Tibial artery (tissue), 4 donors: ENCODE results near the gene SRGAP3.

Experiments
- DNase-seq, 2 donors: peaks; one replicate each; pipeline ENCODE4 v3.0.0-alpha.2; 2019
- H3K27ac ChIP-seq, 2 donors: fragments of 200-600 bp; sonication (generic) in 1 of 2; 1 replicate in 1 of 2; 2 replicates in 1 of 2; pipeline ENCODE4 v1.5.1; 2018 to 2019; ENCODE audit warnings: mild to moderate bottlenecking in 1 of 2
- H3K27me3 ChIP-seq, 2 donors: fragments of 200-600 bp; sonication (generic) in 1 of 2; one replicate each; pipeline versions ENCODE4 v1.5.1 to v1.6.0; 2016 to 2019
- H3K36me3 ChIP-seq, 3 donors: fragments of 200-600 bp; sonication (generic) in 2 of 3; one replicate each; pipeline ENCODE4 v1.5.1; 2016 to 2019; ENCODE audit warnings: mild to moderate bottlenecking in 2 of 3
- H3K4me1 ChIP-seq, 4 donors: fragments of 200-600 bp; sonication (generic) in 2 of 4; 1 replicate in 3 of 4; 2 replicates in 1 of 4; pipeline ENCODE4 v1.5.1; 2016 to 2019
- H3K4me3 ChIP-seq, 2 donors: fragments of 200-600 bp; sonication (generic) in 1 of 2; 1 replicate in 1 of 2; 2 replicates in 1 of 2; pipeline ENCODE4 v1.5.1; 2018 to 2019; ENCODE audit warnings: mild to moderate bottlenecking in 2 of 2
- H3K9me3 ChIP-seq, 3 donors: fragments of 200-600 bp; sonication (generic) in 1 of 3; one replicate each; pipeline ENCODE4 v1.5.1; 2016 to 2019
- CTCF ChIP-seq, 2 experiments: fragments of 200-600 bp in 1 of 2; fragments of 450-650 bp in 1 of 2; IDR thresholded peaks; one replicate each; pipeline ENCODE4 v1.5.1; 2017 to 2019; ENCODE audit warnings: antibody characterized with exemption in 2 of 2, mild to moderate bottlenecking in 1 of 2, moderate library complexity in 1 of 2
- intact Hi-C: fragments of 100-400 bp; cut with DNase I; formaldehyde crosslinking; loops from one replicate; pipeline ENCODE4 v1.15.0; 2023; ENCODE audit warnings: low total_unique reads

SRGAP3 gene

GRCh38 chr3:9101286-9101685 is 148.2 kb downstream of the SRGAP3 start:
- no peaks in the 10 kb centered on the region for H3K36me3 ChIP-seq
- H3K27ac ChIP-seq, result no peak overlapping the region
- TF ChIP-seq CTCF (IDR thresholded peaks at IDR 0.05), result no peak
- H3K4me3 ChIP-seq, result no peak overlapping the region
- no peaks in the 10 kb centered on the region for H3K4me1 ChIP-seq
- DNase-seq, result no peak
- peaks cover 0 to 4% of the 10 kb centered on the region in 2 donors for H3K27me3 ChIP-seq
- no peaks in the 10 kb centered on the region for H3K9me3 ChIP-seq
- intact Hi-C loops, result no loop called here

- DNase-seq, result no peak
- intact Hi-C loops, result no loop called here
- H3K4me1 ChIP-seq, result no peaks in the 10 kb centered on the region
- H3K4me3 ChIP-seq, result no peak overlapping the region
- H3K36me3 ChIP-seq, result no peaks in the 10 kb centered on the region
- no peak for TF ChIP-seq CTCF (IDR thresholded peaks at IDR 0.05)
- H3K27me3 ChIP-seq, result peaks cover 0 to 4% of the 10 kb centered on the region in 2 donors
- H3K27ac ChIP-seq, result no peak overlapping the region
- H3K9me3 ChIP-seq, result no peaks in the 10 kb centered on the region
Observed at GRCh38 chr3:9100513-9100894, 148.9 kb downstream of the SRGAP3 start.

- Histone ChIP-seq H3K36me3 (no peaks in the 10 kb centered on the region), H3K27ac (no peak overlapping the region)
- intact Hi-C loops, result no loop called here
Observed at GRCh38 chr3:9099702-9100512, 149.5 kb downstream of the SRGAP3 start.

GRCh38 chr3:9098716-9099675 is 150.4 kb downstream of the SRGAP3 start:
- H3K4me3 ChIP-seq, result no peak overlapping the region
- no peak for DNase-seq
- no peak overlapping the region for H3K27ac ChIP-seq

More at GRCh38 chr3:9099702-9100512, 149.5 kb downstream of the SRGAP3 start:
- no peaks in the 10 kb centered on the region for H3K27me3 ChIP-seq
- no peaks in the 10 kb centered on the region for H3K4me1 ChIP-seq
- H3K4me3 ChIP-seq, result no peak overlapping the region
- H3K9me3 ChIP-seq, result no peaks in the 10 kb centered on the region
- no peak for DNase-seq
- no peak for TF ChIP-seq CTCF (IDR thresholded peaks at IDR 0.05)

GRCh38 chr3:9097495-9097894 is 152.0 kb downstream of the SRGAP3 start:
- Histone ChIP-seq H3K36me3 (no peaks in the 10 kb centered on the region), H3K9me3 (no peaks in the 10 kb centered on the region), H3K27ac (no peak overlapping the region), H3K4me3 (no peak overlapping the region), H3K27me3 (no peaks in the 10 kb centered on the region), H3K4me1 (no peaks in the 10 kb centered on the region)
- DNase-seq, result no peak
- intact Hi-C loops, result no loop called here
- no peak for TF ChIP-seq CTCF (IDR thresholded peaks at IDR 0.05)

More at GRCh38 chr3:9098716-9099675, 150.4 kb downstream of the SRGAP3 start:
- TF ChIP-seq CTCF (IDR thresholded peaks at IDR 0.05), result no peak
- Histone ChIP-seq H3K27me3 (no peaks in the 10 kb centered on the region), H3K4me1 (no peaks in the 10 kb centered on the region), H3K36me3 (no peaks in the 10 kb centered on the region), H3K9me3 (no peaks in the 10 kb centered on the region)
- intact Hi-C loops, result no loop called here
